Transverse colon (tissue), 4 donors: ENCODE measurements around the gene DSCAM.

Experiments
- CTCF ChIP-seq, 5 experiments: fragments of 200-600 bp in 3 of 5; fragments of 450-650 bp in 2 of 5; sonication (generic) in 3 of 5; IDR thresholded peaks; 1 replicate in 2 of 5; 2 replicates in 3 of 5; pipeline ENCODE4 v1.5.1; 2016 to 2017; ENCODE audit warnings: antibody characterized with exemption in 5 of 5, inconsistent platforms in 3 of 5, mild to moderate bottlenecking in 2 of 5, moderate library complexity in 1 of 5
- EP300 ChIP-seq: sonication (generic); formaldehyde crosslinking; IDR thresholded peaks from one replicate; pipeline ENCODE4 v1.6.1; 2017; ENCODE audit warnings: antibody characterized with exemption, low read depth
- POLR2AphosphoS5 ChIP-seq, 3 donors: sonication (generic); formaldehyde crosslinking; IDR thresholded peaks; one replicate each; pipeline ENCODE4 v1.6.1; 2016; ENCODE audit warnings: antibody characterized with exemption in 3 of 3

- TF ChIP-seq CTCF (IDR thresholded peaks at IDR 0.05) (no peak), POLR2AphosphoS5 (IDR thresholded peaks at IDR 0.05) (no peak), EP300 (no peak)
These were observed 186.5 kb downstream of the DSCAM start for GRCh38 chr21:40660461-40660860.
